Eye (tissue), 1 donor: ENCODE results near the gene CNKSR2.
A peak's percentile ranks its signal among the peaks of the same experiment; 100 is the strongest.
"Not testable (repeated sequence)": the region's sequence is repeated elsewhere in the genome, so short reads cannot be mapped to it uniquely, and the experiment has no call there.

Experiments used
- DNase-seq: peaks from one replicate; pipeline ENCODE4 v3.0.0-alpha.2; 2015

Gene CNKSR2

DNA sequence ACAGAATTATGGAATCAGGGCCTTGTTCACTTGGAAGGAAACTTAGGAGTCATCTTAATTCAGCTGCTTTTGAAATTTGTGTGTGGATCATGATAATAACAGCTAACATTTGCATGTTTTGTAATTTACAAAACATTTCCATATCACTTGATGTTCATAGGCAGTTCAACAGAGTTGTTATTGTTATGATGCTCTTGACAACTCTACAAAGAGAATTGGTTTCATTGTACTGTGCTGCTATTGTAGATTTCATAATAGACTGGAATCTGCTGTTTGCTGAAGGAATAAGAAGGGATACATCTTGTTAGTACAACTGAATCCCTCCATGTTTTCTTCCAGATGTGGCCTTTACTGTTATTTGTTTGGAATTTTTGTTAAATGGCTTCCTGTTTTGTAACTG lies 83.5 kb downstream of the CNKSR2 start:
- DNase-seq: no peak

DNA sequence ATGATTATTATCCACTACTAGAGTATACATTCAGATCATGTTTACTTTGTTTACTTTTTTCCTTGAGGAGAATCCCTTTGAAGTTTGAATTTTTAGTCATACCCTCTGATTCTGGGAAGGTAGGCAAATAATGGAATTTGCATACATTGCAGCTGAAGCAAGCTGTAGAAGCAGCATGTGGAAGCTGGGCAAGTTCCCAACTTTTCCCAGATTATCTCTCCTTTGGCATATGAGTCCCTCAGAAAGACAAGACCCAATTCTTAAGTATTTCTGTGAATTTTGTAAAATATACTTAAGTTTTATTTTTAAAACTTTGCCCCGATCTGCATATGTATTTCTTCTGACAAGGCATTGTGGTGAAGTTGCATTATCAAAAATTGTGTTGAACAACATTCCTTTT lies 94.9 kb downstream of the CNKSR2 start:
- no peak for DNase-seq

DNA sequence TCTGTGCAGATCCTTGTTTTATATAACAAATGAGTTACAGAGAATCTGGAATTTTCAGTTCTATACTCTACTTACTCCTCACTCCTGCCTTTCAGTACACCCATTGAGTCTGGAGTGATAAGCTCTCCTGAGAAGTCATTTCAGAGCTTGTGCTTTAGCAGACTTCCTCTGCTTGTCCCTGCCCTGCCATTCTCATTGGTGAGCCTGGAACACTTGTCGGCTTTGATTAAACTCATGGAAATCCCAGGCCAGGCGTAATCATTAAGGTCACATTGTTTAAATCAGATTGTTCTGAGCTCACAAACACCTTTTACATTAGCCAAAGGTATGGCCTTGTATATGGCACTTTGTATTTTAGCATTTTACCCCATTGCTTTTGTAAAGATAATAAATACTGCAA lies 102.7 kb downstream of the CNKSR2 start:
- DNase-seq: peak; percentile 63

DNA sequence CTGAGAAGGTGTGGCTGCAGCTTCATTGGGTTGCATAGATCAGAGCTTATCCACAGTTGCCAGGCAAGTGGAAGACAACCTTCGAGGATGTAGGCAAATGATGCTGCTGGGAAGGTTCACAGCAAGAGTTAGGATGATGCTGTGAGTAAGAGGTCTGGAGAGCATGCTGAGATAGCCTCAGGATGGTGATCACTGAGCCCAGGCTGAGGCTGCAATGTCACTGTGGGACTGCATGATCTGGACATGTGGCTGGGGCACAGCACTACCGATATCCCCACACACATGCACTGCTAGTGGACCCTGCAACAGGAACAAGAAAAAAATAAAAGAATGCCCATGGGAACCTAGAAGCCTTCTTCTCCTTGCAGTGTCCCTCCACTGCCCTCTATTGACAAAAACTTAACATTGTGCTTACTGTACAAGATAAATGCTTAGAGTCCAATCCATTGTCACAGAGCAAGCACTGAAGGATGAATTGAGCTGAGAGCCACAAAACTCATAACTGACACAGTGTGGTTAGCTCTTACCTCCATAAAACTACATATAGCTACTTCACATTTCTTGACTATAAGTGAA lies 105.6 kb downstream of the CNKSR2 start:
- DNase-seq: peak; percentile 79

DNA sequence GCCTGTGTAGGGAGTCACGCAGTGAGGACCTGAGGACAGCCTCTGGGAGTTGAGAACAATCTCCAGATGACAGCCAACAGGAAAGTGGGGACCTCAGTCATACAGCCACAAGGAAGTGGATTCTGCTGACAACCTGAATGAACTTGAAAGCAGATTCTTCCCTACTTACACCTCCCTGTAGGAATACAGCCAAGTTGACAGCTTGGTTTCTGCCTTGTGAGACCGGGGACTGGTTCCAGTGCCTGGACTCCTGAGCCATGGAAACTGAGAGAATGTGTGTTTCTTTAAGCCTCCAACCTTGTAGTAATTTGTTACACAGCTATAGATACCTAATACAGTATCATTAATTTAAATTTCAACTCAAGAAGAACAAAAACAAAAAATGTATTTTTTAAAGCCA lies 107.5 kb downstream of the CNKSR2 start:
- DNase-seq: no peak

DNA sequence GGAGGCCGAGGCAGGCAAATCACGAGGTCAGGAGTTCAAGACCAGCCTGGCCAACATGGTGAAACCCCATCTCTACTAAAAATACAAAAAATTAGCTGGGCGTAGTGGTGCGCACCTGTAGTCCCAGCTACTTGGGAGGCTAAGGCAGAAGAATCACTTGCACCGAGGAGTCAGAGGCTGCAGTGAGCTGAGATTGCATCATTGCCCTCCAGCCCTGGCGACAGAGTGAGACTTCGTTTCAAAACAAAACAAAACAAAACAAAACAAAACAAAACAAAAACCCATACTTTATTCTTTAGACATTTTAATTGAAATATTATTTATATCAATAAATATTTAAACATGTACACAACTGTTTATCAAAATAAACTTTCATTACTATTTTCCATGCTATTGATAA lies 109.8 kb downstream of the CNKSR2 start:
- DNase-seq: not testable (repeated sequence)

DNA sequence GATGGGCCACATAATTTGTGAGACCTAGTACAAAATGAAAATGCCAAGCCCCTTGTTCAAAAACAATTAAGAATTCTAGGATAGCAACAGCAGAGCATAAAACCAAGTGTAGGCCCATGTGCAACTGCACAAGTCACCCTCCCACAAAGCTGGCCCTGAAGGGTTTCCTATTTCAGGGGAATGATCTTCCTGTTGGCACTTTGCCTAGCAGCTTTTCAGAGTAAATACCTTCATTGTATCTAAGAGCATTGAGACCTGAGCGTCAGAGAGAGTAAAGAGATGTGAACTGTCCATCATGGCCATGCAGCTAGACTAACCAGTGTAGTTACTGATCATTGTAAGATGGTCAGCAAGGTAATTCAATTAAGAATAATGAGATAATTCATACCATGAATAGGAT lies 113.6 kb downstream of the CNKSR2 start:
- no peak for DNase-seq

DNA sequence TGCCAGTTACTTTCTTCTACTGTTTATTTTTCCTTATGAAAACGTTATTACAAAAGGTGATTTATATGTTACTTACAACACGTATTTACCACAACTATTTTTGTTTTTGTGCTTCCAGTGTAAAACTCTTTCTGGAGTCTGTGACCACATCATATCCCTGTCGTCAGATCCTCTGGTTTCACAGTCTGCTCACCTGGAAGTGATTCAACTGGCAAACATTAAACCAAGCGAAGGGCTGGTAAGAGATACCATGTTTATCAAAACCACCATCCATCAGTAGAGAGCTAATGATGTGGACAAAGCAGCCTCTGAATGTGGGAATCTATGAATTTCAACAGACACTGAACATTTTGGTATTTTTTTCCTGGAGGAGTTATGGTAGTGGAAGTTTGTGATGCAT lies 116.1 kb downstream of the CNKSR2 start:
- no peak for DNase-seq

DNA sequence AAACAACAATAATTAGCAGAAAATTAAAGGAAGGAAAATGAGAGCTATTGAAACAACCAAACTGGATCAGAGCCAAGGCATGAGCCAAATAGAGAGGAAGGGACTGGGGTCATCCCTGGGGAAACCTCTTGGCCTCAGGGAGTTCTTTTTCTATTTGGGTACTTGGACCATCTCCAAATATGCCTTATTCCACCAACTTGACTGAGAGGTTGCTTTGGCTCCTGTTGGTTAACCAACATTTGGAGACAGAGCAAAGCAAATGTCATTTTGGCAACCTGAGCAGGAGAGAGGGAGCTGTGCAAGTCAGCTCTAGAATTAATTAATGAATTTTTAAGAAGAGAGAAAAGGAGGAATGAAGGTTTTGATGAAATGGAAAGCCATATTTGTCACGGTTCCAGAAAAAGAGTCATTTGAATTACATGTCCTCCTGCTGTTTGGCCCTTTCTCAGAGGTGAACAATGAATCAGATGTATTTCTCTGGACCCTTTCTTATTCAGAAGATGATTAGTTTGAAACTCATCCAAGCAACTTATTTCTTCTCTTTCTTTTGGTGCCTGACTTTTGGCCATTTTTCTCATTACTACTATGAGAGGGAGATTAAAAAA lies 119.1 kb downstream of the CNKSR2 start:
- DNase-seq: no peak

DNA sequence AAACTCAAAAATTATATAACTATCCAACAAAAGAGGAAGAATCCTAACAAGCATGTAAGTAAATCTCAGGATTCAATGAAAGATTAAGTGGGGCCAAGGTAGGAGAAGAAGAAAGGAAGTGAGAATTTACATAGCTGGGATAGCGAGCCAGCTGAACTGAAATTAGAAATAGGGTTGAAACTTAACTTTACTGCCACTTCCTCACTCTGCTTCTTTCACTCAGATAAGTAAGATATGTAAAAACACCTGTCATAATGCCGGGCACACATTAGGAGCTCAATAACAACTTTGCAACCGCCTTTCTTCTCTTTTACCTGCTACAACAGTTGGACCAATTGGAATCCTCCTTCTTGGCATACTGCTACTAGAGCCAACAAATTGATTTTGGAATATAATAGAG lies 129.4 kb downstream of the CNKSR2 start:
- DNase-seq: no peak

DNA sequence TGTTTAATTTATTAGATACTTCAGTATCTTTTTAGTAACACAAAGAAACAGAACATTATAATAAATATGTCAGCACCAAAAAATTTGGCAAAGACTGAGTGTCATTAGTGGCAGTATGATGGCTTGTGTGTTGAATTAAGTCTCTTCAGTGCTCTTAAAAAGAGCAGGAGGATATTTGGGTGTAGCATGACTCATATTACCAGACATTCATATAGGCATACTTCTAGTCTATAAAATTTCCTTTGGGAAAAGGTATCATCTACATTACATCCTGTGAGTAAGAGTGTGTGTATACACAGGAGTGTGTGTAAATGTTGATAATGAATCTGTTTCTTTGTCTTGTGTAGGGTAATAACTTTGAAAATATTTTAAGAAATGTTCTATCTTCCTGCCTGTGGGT lies 135.7 kb downstream of the CNKSR2 start:
- no peak for DNase-seq

DNA sequence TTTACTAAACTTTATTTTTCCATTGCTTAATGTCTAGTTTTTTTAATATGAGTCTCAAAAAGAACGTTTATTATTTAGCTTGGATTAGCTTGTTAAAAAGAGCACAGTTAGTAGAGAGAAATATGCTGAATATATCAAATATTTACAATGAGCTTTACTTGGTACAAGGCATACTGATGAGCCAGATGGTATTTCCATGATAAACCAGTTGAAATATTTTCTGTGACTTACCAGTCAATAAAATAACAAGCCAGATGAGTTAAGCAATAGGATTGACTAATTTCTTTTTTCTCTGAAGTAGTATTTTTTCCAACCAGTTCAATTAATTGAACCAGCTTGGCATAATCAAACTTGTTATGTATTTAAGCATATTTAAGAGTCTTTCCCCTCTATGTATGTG lies 149.8 kb downstream of the CNKSR2 start:
- no peak for DNase-seq

DNA sequence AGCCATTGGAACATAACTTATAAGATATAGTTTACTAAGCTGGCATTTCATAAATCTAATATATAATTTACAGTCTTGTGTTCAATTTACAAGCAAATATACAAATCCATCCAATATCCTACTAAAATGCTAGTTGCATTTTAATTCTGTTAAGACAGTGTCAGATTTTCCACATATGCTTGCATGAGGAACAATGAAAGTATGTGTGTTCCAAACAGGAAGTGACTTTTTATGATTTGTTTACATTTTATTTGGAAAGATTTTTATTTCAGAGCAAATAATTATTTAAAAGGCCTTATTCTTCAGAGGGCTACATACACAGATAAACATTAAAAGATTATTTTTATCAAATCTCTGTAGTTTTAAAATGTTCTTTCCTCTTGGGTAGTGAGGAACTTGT lies 153.9 kb downstream of the CNKSR2 start:
- no peak for DNase-seq

DNA sequence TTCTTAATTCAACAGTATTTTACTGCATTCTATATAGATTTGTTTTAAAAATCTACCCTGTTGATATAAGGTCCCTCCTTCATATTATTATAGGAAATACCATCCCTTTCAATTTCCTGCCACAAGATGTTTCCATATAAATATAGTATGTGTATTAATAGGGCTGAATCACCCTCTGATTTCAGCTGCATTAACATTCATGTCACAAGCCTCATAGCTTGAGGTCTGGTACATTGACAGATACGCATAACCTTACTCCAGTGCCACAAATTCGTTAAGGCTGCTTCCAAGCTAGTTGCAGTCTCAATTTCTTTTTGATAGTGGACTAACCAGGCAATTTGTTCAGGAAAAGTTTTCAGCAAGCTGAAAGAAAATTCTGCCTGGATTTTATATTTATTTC lies 155.6 kb downstream of the CNKSR2 start:
- DNase-seq: no peak

DNA sequence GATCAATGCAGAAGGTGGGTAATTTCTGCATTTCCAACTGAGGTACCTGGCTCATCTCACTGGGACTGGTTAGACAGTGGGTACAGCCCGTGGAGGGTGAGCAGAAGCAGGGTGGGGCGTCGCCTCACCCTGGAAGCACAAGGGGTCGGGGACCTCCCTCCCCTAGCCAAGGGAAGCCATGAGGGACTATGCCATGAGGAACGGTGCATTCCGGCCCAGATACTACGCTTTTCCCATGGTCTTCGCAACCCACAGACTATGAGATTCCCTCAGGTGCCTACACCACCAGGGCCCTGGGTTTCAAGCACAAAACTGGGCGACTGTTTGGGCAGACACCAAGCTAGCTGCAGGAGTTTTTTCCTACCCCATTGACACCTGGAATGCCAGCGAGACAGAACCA lies 170.4 kb downstream of the CNKSR2 start:
- DNase-seq: not testable (repeated sequence)

DNA sequence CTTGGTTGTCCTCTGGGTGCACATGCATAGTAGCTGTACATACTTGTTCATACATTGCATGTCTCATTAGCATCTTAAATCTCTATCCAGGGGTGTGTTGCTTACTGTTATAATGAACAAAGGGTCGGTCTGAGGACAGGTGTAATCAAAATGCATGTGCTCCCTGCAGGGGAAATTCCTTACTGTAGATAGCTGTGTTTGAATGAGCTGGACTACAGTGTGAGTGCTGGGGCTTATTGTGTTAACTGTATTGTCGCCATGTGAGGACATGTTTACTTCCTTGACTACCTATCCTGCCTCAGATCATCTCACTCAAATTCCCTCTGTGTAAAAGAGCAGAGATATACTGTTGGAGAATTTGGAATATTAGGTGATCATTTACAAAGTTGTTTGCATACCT lies 185.2 kb downstream of the CNKSR2 start:
- no peak for DNase-seq

DNA sequence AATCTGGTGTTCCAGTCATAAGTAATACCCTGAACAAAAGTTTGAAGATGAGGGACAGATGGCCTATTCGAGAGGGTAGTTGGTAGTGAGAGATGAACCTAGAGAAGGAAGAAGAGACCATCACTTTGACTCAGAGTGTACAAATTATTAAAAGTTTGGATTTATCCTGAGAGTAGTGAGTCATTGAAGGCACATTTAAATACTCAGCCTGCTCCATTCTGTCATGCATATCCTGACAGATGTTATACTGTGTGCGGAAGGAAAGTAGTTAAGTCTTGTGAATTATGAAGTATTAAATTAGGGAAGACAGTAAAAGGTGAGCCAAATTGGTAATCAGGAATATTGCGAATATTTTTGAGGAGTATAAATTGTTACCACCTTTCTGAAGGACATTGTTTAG lies 190.8 kb downstream of the CNKSR2 start:
- no peak for DNase-seq

DNA sequence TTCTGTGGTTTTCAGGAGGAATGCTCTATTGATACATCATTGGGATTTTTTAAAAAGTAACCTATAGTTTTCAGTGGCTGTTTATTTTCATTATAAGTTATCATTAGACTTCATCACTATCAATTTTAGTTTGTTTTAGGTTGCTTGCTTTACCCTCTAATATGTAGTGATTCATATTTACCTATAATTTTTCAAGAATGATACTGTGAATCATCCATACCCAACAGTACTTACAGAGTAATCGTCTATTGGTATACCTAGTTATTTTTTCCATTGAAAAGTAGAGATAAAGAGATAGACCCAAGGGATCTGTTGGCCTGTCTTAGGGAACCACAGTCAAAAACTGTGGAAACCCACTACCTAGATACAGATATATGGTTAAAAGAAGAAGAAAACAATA lies 200.6 kb downstream of the CNKSR2 start:
- DNase-seq: no peak

DNA sequence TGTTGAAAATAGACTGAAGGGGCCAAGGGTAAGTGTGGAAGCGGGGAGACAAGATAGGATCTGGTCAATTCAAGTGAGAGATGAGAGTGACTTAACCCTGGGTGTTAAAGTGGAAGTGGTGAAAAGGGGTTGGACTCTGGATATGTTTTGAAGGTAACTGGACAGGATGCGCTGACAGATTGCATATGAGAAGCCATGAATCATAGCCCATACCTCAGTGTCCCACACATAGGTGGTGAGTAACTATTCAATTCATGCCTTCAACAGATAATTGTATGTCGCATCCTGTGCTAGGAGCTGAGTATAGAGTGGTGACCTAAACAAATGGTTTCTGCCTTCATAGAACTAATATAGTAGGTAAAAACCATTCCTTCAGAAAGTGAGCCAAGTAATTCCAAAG lies 207.3 kb downstream of the CNKSR2 start:
- DNase-seq: no peak

DNA sequence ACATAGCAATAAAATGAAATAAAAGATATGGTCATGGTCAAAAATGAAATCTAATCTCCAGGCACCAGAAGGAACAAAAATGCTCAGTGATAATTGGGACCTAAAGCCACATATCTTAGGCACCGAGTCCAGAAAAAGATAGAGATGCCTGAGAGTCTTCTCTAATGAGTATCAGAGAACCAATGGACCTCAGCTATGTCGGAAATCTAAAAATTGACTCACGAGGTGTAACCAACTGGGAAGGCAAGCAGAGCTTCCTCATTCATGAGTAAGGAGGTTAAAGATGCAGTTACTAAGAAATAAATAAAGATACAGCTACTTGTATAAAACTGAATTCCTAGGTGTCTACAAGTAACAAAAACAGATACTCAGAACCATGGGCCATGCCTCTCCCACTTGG lies 211.8 kb downstream of the CNKSR2 start:
- no peak for DNase-seq

DNA sequence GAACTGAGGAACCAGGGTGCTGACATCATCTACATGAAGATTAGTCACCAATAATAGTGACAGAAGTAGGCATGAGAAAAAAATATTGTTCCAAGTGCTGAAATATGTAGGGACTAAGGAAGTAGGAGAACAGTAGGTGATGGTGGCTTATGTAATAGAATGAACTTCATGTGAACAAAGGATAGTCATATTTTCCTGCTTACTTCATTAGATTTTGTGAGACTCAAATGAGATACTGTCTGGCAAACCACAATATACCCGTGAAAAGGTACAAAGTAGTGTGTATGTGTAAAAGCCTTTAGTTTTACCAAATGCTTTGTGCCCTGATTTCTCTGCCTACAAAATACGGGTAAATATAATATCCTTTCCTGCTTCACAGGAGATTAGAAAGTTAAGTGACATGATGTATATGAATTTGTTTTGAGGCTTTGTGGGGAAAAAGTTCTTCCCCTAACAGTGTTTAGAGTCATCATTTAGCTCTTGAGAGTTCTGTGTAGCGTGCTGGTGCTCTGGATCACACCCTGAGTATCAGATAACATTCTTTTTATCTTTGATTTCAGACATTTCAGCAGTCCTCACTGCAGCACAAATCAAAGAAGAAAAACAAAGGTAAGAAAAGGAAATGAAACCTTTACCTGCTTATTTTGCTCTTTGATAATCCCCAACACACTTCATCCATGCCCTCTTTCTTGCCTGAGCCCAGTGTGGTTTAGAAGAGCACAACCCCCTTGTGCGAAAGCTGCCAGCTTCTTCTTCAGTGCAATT lies 216.0 kb downstream of the CNKSR2 start:
- no peak for DNase-seq

DNA sequence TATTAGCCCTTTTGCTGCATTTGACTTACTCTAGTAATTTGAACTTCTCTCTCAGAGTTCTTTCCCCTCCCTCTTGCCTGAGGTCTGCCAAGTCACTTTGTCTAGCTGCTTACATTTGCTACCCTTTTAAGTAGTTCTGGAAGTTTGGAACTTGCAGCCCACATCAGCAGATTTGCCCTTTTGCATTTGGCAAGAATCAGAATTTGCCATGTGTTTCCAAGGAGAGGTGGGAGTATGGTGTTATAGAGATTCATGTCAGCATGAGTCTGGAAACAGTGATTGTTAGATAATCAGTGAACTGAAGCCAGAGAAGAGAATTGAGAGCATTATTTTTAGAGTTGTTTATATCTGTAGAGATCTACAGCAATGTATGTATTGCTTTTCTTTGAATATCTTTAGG lies 231.8 kb downstream of the CNKSR2 start:
- DNase-seq: peak; percentile 0

DNA sequence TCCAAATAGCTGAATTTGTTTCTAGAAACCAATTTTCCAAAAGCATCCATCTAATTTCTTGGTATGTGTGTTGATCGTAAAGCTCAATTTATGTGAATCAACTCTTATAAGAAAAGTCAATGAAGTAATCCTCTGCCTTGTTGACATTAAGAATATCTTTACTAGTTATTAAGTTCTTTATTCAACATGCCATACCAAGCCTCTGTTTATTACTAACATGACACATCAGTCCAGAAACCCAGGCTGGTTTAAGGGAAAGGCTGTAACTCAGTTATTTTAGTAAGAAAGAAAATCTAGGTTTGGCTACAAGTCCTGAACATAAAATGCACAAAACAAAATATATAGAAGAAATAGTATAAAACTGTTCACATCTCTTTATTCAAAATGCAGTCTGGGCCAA lies 235.9 kb downstream of the CNKSR2 start:
- DNase-seq: no peak

DNA sequence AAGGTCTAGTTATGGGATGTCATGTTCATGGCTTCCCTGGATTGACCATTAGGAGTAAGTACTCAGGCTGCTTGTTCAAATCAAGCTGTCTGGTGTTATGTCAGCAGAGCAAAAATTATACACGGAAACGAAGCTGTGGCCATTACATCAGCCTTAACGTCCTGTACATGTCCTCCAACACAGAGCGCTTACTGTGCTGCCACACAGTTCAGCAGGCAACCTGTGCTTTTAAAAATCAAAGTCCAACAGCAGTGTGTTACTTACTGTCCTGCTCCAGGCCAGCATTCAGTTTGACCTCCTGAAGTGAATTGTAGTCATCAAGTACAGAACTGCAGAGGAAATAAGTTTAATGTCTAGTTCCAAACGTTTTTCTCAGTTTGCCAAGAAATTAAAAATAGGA lies 237.9 kb downstream of the CNKSR2 start:
- no peak for DNase-seq

DNA sequence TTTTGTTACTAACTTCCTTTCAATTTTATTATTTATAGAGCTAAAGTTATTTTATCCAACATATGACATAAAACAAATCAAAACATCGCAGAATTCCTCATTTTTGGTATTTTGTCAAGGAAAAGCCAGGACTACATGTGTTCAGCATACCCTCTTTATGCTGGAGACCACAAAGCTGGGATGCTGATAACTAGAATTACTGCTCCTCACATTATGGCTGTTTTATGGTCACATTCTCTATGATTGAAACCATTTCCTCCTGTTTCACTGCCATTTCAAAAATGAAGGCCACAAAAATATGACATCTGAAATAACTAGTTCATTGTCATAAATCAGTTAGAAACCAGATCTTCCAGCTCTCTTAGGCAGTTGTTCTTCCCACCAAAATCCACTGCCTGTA lies 242.2 kb downstream of the CNKSR2 start:
- no peak for DNase-seq
